ENCODE data around the gene CDCA5. TPM values are rescaled to one million over a fixed set of nuclear protein-coding genes. Genes with fewer than 3 reads are reported as not detected.
A peak's percentile ranks its signal among the peaks of the same experiment; 100 is the strongest.

CDCA5 gene
- total RNA-seq, 1 donor from 2014 or later = 39.3 TPM

GRCh38 chr11:65040520-65040846 is 43.4 kb downstream of the CDCA5 start:
- Mint-ChIP-seq H3K9me3 (no peaks in the 10 kb centered on the region), H3K4me1 (ENCODE audit: unreplicated experiment) (peaks cover 4% of the 10 kb centered on the region), H3K4me3 (peak overlapping the region; percentile 93), H3K36me3 (peaks cover 3% of the 10 kb centered on the region), H3K27ac (peak overlapping the region; percentile 93), H3K27me3 (no peaks in the 10 kb centered on the region)
- no peak for DNase-seq (ENCODE audit: extremely low spot score, unreplicated experiment)
- no peak for TF ChIP-seq CTCF (conservative IDR thresholded peaks at IDR 0.05)

GRCh38 chr11:65036931-65037330 is 46.9 kb downstream of the CDCA5 start:
- no peak overlapping the region for H3K4me3 Mint-ChIP-seq
- no peaks in the 10 kb centered on the region for H3K9me3 Mint-ChIP-seq
- no peak for TF ChIP-seq CTCF (conservative IDR thresholded peaks at IDR 0.05)
- no peak for DNase-seq (ENCODE audit: extremely low spot score, unreplicated experiment)
- peaks cover 4% of the 10 kb centered on the region for H3K4me1 Mint-ChIP-seq (ENCODE audit: unreplicated experiment)
- H3K27me3 Mint-ChIP-seq = no peaks in the 10 kb centered on the region
- no peaks in the 10 kb centered on the region for H3K36me3 Mint-ChIP-seq
- no peak overlapping the region for H3K27ac Mint-ChIP-seq

GRCh38 chr11:65035579-65035978 is 48.3 kb downstream of the CDCA5 start:
- H3K27me3 Mint-ChIP-seq = no peaks in the 10 kb centered on the region
- H3K36me3 Mint-ChIP-seq = no peaks in the 10 kb centered on the region
- H3K9me3 Mint-ChIP-seq = no peaks in the 10 kb centered on the region
- no peak overlapping the region for H3K4me3 Mint-ChIP-seq
- H3K4me1 Mint-ChIP-seq (ENCODE audit: unreplicated experiment) = peaks cover 2% of the 10 kb centered on the region
- H3K27ac Mint-ChIP-seq = no peak overlapping the region
- no peak for TF ChIP-seq CTCF (conservative IDR thresholded peaks at IDR 0.05)
- no peak for DNase-seq (ENCODE audit: extremely low spot score, unreplicated experiment)

GRCh38 chr11:65034423-65034822 is 49.4 kb downstream of the CDCA5 start:
- Mint-ChIP-seq H3K4me3 (no peak overlapping the region), H3K27me3 (no peaks in the 10 kb centered on the region), H3K4me1 (ENCODE audit: unreplicated experiment) (no peaks in the 10 kb centered on the region), H3K36me3 (no peaks in the 10 kb centered on the region), H3K27ac (no peak overlapping the region), H3K9me3 (no peaks in the 10 kb centered on the region)
- no peak for TF ChIP-seq CTCF (conservative IDR thresholded peaks at IDR 0.05)
- no peak for DNase-seq (ENCODE audit: extremely low spot score, unreplicated experiment)

GRCh38 chr11:65032216-65032615 is 51.6 kb downstream of the CDCA5 start:
- DNase-seq (ENCODE audit: extremely low spot score, unreplicated experiment) = no peak
- no peak for TF ChIP-seq CTCF (conservative IDR thresholded peaks at IDR 0.05)
- no peaks in the 10 kb centered on the region for H3K36me3 Mint-ChIP-seq
- H3K9me3 Mint-ChIP-seq = no peaks in the 10 kb centered on the region
- H3K4me3 Mint-ChIP-seq = no peak overlapping the region
- no peak overlapping the region for H3K27ac Mint-ChIP-seq
- H3K4me1 Mint-ChIP-seq (ENCODE audit: unreplicated experiment) = peaks cover 7% of the 10 kb centered on the region
- no peaks in the 10 kb centered on the region for H3K27me3 Mint-ChIP-seq

Small RNAs within 50 kb of the gene (microRNA-seq; reads per million reads assigned to microRNA genes)
- 0.83 reads per million for gene MIR6751

Other genes starting within 250 kb of the CDCA5 start
- gene CDC42BPG, start 239.4 kb downstream of the CDCA5 start, total RNA-seq (ENCODE audit: low replicate concordance) = 20.1 and 47.7 TPM in 2 replicates
- gene EHD1, start 205.4 kb downstream of the CDCA5 start, total RNA-seq (ENCODE audit: low replicate concordance) = 86.6 and 121 TPM in 2 replicates
- gene ATG2A, start 166.8 kb downstream of the CDCA5 start, total RNA-seq (ENCODE audit: low replicate concordance) = 26.8 and 30.8 TPM in 2 replicates
- gene PPP2R5B, start 159.4 kb downstream of the CDCA5 start, total RNA-seq (ENCODE audit: low replicate concordance) = 14.8 and 19.4 TPM in 2 replicates
- gene GPHA2, start 148.1 kb downstream of the CDCA5 start, total RNA-seq (ENCODE audit: low replicate concordance) = 0.85 TPM in 1 of 2 replicates, not detected in the other
- not detected in 2 replicates for gene MAJIN, start 111.9 kb downstream of the CDCA5 start, total RNA-seq (ENCODE audit: low replicate concordance)
- 1.0 TPM in 2 replicates for gene BATF2, start 87.1 kb downstream of the CDCA5 start, total RNA-seq (ENCODE audit: low replicate concordance)
- 63.0 and 65.8 TPM in 2 replicates for gene ARL2, start 69.9 kb downstream of the CDCA5 start, total RNA-seq (ENCODE audit: low replicate concordance)
- 21.3 and 25.3 TPM in 2 replicates for gene SNX15, start 56.6 kb downstream of the CDCA5 start, total RNA-seq (ENCODE audit: low replicate concordance)
- gene SAC3D1, start 42.8 kb downstream of the CDCA5 start, total RNA-seq (ENCODE audit: low replicate concordance) = 16.7 and 21.9 TPM in 2 replicates
- gene NAALADL1, start 25.5 kb downstream of the CDCA5 start, total RNA-seq (ENCODE audit: low replicate concordance) = 1.2 and 4.3 TPM in 2 replicates
- 35.9 and 49.1 TPM in 2 replicates for gene ZFPL1, start 182 bp upstream of the CDCA5 start, total RNA-seq (ENCODE audit: low replicate concordance)
- gene VPS51, start 12.2 kb upstream of the CDCA5 start, total RNA-seq (ENCODE audit: low replicate concordance) = 96.3 and 104 TPM in 2 replicates
- gene TM7SF2, start 27.8 kb upstream of the CDCA5 start, total RNA-seq (ENCODE audit: low replicate concordance) = 52.2 and 61.3 TPM in 2 replicates
- 11.4 and 12.2 TPM in 2 replicates for gene ZNHIT2, start 33.7 kb upstream of the CDCA5 start, total RNA-seq (ENCODE audit: low replicate concordance)
- 758 and 795 TPM in 2 replicates for gene FAU, start 38.1 kb upstream of the CDCA5 start, total RNA-seq (ENCODE audit: low replicate concordance)
- gene MRPL49, start 38.3 kb upstream of the CDCA5 start, total RNA-seq (ENCODE audit: low replicate concordance) = 49.1 and 54.8 TPM in 2 replicates
- gene SYVN1, start 50.5 kb upstream of the CDCA5 start, total RNA-seq (ENCODE audit: low replicate concordance) = 48.6 and 50.6 TPM in 2 replicates
- gene SPDYC, start 86.2 kb upstream of the CDCA5 start, total RNA-seq (ENCODE audit: low replicate concordance) = not detected in 2 replicates
- 225 and 505 TPM in 2 replicates for gene CAPN1, start 97.9 kb upstream of the CDCA5 start, total RNA-seq (ENCODE audit: low replicate concordance)
- 18.4 and 32.4 TPM in 2 replicates for gene POLA2, start 177.9 kb upstream of the CDCA5 start, total RNA-seq (ENCODE audit: low replicate concordance)
- gene CDC42EP2, start 230.8 kb upstream of the CDCA5 start, total RNA-seq (ENCODE audit: low replicate concordance) = 9.4 and 12.9 TPM in 2 replicates
- gene DPF2, start 249.8 kb upstream of the CDCA5 start, total RNA-seq (ENCODE audit: low replicate concordance) = 64.7 and 85.5 TPM in 2 replicates

Measured in type B pancreatic cell (in vitro differentiated cells).